Measurements from ENCODE around the gene HIVEP1. TPM values are rescaled to one million over a fixed set of nuclear protein-coding genes. Genes with fewer than 3 reads are reported as not detected.

Gene HIVEP1
- total RNA-seq, 1 donor, result 18.8 TPM

DNA sequence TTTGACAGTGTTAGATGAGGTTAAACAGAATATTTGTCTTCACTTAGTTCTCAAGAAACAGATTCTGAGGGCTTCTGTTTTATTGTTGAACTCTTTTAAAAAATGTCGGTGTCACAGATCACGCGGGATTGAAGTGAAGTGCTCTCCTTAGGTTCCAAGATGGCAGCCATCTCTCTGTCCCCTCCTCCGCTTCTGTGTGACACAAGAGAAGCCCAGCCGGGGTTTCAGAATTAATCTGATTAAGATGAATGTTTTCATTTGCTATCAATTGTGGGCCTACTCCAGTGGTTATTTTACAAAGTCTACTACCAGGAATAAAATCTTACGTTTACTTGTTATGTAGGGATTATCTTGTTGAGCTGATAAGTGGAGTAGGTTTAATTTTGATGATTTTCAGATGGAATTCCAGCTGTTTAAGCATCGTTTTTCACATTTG is 10.9 kb downstream of the HIVEP1 start:
- Histone ChIP-seq H2AFZ (ENCODE audit: low read length) (no peak overlapping the region), H4K20me1 (ENCODE audit: insufficient read depth, low read length) (no peaks in the 10 kb centered on the region), H3K4me3 (ENCODE audit: insufficient read depth, low read length) (no peak overlapping the region), H3K4me1 (ENCODE audit: insufficient read depth, low read length) (peaks cover 20% of the 10 kb centered on the region), H3K79me2 (ENCODE audit: insufficient read depth, low read length) (peaks cover 40% of the 10 kb centered on the region), H3K36me3 (ENCODE audit: insufficient read depth, low read length) (peaks cover 3% of the 10 kb centered on the region), H3K27me3 (ENCODE audit: insufficient read depth, low read length) (no peaks in the 10 kb centered on the region), H3K9me3 (ENCODE audit: low read depth, low read length) (no peaks in the 10 kb centered on the region), H3K4me2 (ENCODE audit: insufficient read depth, low read length) (no peak overlapping the region), H3K27ac (ENCODE audit: low read depth, low read length) (no peak overlapping the region)
- TF ChIP-seq, protein P1, sequence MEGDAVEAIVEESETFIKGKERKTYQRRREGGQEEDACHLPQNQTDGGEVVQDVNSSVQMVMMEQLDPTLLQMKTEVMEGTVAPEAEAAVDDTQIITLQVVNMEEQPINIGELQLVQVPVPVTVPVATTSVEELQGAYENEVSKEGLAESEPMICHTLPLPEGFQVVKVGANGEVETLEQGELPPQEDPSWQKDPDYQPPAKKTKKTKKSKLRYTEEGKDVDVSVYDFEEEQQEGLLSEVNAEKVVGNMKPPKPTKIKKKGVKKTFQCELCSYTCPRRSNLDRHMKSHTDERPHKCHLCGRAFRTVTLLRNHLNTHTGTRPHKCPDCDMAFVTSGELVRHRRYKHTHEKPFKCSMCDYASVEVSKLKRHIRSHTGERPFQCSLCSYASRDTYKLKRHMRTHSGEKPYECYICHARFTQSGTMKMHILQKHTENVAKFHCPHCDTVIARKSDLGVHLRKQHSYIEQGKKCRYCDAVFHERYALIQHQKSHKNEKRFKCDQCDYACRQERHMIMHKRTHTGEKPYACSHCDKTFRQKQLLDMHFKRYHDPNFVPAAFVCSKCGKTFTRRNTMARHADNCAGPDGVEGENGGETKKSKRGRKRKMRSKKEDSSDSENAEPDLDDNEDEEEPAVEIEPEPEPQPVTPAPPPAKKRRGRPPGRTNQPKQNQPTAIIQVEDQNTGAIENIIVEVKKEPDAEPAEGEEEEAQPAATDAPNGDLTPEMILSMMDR (IDR thresholded peaks at IDR 0.05; ENCODE audit: extremely low read depth, low read depth, low read length), result no peak
- DNase-seq (ENCODE audit: insufficient read length, low spot score, missing footprints), result no peak

DNA sequence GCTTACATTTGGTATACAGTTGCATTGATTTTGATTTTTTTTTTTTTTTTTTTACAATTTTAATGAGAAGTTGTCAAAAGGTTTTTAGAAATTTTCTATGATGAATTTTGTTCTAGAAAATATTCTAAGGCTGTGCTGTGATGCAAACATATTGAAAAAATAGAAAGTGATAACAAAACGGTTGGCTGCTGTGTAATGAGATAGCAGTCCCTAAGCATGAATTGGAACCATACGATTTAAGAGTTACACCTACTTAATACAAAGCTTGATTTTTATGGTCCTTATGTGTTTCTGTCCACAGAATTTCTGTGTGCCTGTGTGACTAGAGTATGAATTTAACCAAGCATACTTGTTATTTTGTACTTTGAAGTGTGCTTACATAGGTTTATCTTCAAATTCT is 12.1 kb downstream of the HIVEP1 start:
- no peak for DNase-seq (ENCODE audit: insufficient read length, low spot score, missing footprints)
- no peak overlapping the region for H2AFZ ChIP-seq (ENCODE audit: low read length)
- H3K4me3 ChIP-seq (ENCODE audit: insufficient read depth, low read length), result no peak overlapping the region
- peaks cover 20% of the 10 kb centered on the region for H3K4me1 ChIP-seq (ENCODE audit: insufficient read depth, low read length)
- peaks cover 3% of the 10 kb centered on the region for H3K36me3 ChIP-seq (ENCODE audit: insufficient read depth, low read length)
- peak overlapping the region; percentile 51 for H3K27ac ChIP-seq (ENCODE audit: low read depth, low read length)
- H3K4me2 ChIP-seq (ENCODE audit: insufficient read depth, low read length), result no peak overlapping the region
- H3K27me3 ChIP-seq (ENCODE audit: insufficient read depth, low read length), result no peaks in the 10 kb centered on the region
- H4K20me1 ChIP-seq (ENCODE audit: insufficient read depth, low read length), result no peaks in the 10 kb centered on the region
- TF ChIP-seq, protein P1 (IDR thresholded peaks at IDR 0.05; ENCODE audit: extremely low read depth, low read depth, low read length), result no peak
- H3K79me2 ChIP-seq (ENCODE audit: insufficient read depth, low read length), result peaks cover 52% of the 10 kb centered on the region
- no peaks in the 10 kb centered on the region for H3K9me3 ChIP-seq (ENCODE audit: low read depth, low read length)

DNA sequence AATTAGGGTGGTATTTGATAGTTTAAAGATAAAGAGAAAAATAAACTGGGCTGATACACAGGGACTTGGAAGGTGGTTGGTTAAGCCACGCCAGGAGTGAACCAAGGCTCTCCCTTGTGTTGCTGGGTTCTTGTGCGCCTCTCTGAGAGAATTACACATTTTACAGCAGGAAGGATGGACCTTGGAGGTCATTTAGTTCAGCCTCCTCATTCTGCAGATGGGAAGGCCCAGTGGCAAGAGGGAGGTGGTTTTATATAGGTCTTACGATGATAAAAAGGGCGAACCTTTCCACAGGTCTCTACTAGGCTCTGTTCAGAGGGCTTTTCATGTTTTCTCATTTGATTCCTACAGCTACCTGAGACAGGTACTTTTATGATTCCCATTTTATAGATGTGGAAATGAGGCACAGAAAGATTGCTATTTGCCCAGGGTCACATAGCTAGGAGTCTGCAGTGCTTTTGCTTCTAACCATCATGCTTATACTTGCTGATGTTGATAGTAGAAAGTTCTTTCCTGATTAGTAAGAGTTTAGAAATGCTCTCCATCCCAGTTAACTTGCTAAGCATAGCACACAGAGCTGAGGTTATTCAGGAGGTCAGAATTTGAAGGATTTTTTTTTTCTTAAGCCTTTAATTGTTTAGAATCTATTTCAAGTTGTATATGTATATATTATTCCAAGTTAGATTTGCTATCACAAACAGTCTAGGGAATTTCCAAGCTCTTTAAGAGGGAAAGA is 12.8 kb downstream of the HIVEP1 start:
- Histone ChIP-seq H3K79me2 (ENCODE audit: insufficient read depth, low read length) (peaks cover 49% of the 10 kb centered on the region), H3K9me3 (ENCODE audit: low read depth, low read length) (no peaks in the 10 kb centered on the region), H3K27me3 (ENCODE audit: insufficient read depth, low read length) (no peaks in the 10 kb centered on the region), H3K36me3 (ENCODE audit: insufficient read depth, low read length) (peaks cover 3% of the 10 kb centered on the region), H4K20me1 (ENCODE audit: insufficient read depth, low read length) (no peaks in the 10 kb centered on the region), H3K27ac (ENCODE audit: low read depth, low read length) (peak overlapping the region; percentile 51), H3K4me2 (ENCODE audit: insufficient read depth, low read length) (no peak overlapping the region), H2AFZ (ENCODE audit: low read length) (no peak overlapping the region), H3K4me3 (ENCODE audit: insufficient read depth, low read length) (no peak overlapping the region), H3K4me1 (ENCODE audit: insufficient read depth, low read length) (peaks cover 20% of the 10 kb centered on the region)
- TF ChIP-seq, protein P1 (IDR thresholded peaks at IDR 0.05; ENCODE audit: extremely low read depth, low read depth, low read length), result no peak
- peak; percentile 45 for DNase-seq (ENCODE audit: insufficient read length, low spot score, missing footprints)

DNA sequence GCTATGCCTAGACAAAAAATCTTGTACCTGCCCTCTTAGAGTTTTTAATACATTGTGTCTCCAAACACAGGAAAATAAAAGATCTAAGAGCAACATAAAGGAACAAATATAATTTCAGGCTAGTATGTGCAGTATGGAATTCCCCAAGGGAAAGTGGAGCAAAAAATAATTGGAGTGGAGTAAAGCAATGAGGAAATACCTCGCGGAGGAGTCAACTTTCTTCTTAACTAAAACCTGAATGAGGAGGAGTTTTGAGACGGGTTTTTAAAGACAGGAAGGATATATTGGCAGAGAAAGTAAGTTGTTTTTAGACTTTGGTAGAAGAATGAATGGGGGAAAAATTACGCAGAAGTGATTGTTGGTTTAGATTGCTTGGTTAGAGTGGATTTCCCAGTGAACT is 14.0 kb downstream of the HIVEP1 start:
- H3K4me1 ChIP-seq (ENCODE audit: insufficient read depth, low read length), result peaks cover 24% of the 10 kb centered on the region
- no peaks in the 10 kb centered on the region for H3K9me3 ChIP-seq (ENCODE audit: low read depth, low read length)
- no peak for DNase-seq (ENCODE audit: insufficient read length, low spot score, missing footprints)
- H2AFZ ChIP-seq (ENCODE audit: low read length), result no peak overlapping the region
- H3K4me3 ChIP-seq (ENCODE audit: insufficient read depth, low read length), result no peak overlapping the region
- no peak overlapping the region for H3K27ac ChIP-seq (ENCODE audit: low read depth, low read length)
- peaks cover 3% of the 10 kb centered on the region for H3K36me3 ChIP-seq (ENCODE audit: insufficient read depth, low read length)
- no peaks in the 10 kb centered on the region for H3K27me3 ChIP-seq (ENCODE audit: insufficient read depth, low read length)
- H3K79me2 ChIP-seq (ENCODE audit: insufficient read depth, low read length), result peaks cover 53% of the 10 kb centered on the region
- peaks cover 2% of the 10 kb centered on the region for H4K20me1 ChIP-seq (ENCODE audit: insufficient read depth, low read length)
- TF ChIP-seq, protein P1 (IDR thresholded peaks at IDR 0.05; ENCODE audit: extremely low read depth, low read depth, low read length), result no peak
- no peak overlapping the region for H3K4me2 ChIP-seq (ENCODE audit: insufficient read depth, low read length)
